NCI-H226 (cell line): ENCODE data around the gene LDLRAD2.
"Not testable (repeated sequence)": the region's sequence is repeated elsewhere in the genome, so short reads cannot be mapped to it uniquely, and the experiment has no call there.

Experiments
- DNase-seq: peaks from one replicate; pipeline ENCODE4 v3.0.0-alpha.2; 2015

Gene LDLRAD2

DNA sequence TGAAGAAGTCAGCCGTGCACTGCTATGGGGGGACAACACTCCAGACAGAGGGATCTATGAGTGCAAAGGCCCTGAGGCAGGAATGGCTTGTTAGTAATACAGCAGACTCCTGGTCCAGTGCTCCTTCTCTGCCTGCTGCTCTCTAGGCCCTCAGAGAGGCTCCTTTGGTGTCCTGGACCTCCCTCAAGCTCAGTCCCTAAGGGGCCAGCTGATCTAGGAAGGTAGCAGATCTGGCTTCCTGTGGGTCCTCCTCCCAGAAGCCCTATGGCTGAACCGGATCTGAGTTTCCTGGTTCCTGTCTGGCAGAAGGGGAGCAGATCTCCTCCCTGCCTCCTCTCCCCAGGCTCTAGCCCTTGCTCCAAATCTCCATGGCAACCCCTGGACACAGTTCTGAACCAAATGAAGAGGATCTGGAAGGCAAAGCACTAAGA is at the start of gene LDLRAD2:
TSS of gene LDLRAD2 (plus strand) at position 391 of the 431 bp plus-strand sequence. CDS start 187 bp downstream, outside the sequence.
- DNase-seq: no peak

GRCh38 chr1:21763236-21763635 is 48.8 kb upstream of the LDLRAD2 start:
- no peak for DNase-seq

DNA sequence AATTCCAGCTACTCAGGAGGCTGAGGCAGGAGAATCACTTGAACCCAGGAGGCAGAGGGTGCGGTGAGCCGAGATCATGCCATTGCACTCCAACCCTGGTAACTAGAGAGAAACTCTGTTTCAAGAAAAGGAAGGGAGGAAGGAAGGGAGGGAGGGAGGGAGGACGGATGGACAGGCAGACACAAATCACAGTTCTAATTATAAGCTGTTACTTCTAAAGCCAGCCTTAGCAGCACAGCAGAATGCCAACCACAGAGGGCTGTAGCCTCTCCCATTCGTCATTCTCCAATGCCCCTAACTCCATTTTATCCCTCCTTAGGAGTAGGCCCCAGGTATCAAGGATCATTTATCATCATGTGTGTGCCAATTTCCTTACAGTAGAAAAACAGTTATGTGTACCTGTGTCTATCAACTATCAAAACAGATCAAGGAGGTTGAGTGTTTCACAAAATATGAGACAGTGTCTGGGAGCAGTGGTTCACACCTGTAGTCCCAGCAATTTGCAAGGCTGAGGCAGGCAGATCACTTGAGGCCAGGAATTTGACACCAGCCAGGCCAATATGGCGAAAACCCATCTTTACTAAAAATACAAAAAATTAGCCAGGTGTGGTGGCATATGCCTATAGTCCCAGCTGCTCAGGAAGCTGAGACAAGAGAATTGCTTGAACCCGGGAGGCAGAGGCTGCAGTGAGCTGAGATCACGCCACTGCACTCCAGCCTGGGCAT is 48.2 kb upstream of the LDLRAD2 start:
- DNase-seq: no peak

DNA sequence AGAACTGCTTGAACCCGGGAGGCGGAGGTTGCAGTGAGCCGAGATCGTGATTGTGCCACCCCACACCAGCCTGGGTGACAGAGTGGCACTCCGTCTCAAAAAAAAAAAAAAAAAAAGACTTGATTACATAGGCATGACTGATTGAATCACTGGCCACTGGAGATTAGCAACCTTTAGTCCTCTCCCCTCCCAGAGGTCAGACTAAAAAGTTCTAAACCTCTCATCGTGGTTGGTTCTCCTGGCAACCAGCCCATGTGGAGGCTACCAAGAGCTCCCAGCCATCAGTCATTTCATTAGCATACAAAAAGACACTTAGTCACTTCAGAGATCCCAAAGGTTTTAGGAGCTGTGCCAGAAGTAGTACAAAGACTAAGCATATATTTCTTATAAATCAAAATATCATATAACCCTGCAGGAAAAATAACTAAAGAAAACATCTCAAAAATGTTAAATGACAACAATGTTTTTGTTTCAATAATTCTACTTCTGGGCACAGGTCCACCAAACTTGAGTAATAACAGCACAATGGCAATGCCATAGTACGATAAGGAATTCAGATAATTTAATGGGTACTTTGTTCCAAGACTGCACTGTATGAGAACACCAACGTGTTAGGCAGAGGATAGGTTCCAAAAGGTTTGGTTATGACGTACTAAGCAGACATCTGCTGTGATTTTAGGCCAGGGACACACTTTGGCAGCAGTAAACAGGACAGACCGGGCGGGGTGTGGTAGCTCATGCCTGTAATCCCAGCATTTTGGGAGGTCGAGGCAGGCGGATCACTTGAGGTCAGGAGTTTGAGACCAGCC is 47.2 kb upstream of the LDLRAD2 start:
- DNase-seq: peak; percentile 60

GRCh38 chr1:21766210-21766609 is 45.9 kb upstream of the LDLRAD2 start:
- no peak for DNase-seq

DNA sequence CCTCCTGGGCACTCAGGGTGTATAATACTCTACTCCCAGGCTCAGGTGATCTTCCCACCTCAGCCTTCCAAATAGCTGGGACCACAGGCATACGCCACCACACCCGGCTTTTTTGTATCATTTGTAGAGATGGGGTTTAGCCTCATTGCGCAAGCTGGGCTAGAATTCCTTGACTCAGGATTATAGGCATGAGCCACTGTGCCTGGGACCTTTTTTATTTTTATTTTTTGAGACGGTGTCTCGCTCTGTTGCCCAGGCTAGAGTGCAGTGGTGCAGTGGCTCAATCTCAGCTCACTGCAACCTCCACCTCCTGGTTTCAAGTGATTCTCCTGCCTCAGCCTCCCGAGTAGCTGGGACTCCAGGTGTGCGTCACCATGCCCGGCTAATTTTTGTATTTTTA is 45.0 kb upstream of the LDLRAD2 start:
- not testable (repeated sequence) for DNase-seq

DNA sequence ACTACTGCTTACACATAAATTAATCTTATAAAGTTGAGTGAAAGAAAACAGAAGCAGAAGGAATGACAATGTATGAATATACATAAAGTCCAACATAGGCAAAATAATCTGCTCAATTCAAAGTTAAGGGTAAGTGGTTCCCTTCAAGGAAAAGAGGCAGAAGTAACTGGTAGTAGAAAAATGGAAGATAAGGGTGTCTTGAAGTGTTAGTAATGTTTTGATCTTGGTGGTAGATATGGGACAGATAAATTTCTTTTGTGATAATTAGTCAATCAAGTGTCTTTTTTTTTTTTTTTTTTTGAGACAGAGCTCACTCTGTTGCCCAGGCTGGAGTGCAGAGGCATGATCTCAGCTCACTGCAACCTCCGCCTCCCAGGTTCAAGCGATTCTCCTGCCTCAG is 41.9 kb upstream of the LDLRAD2 start:
- no peak for DNase-seq

- DNase-seq: not testable (repeated sequence)
Measured at GRCh38 chr1:21770602-21771001, 41.5 kb upstream of the LDLRAD2 start.

GRCh38 chr1:21771672-21772071 is 40.4 kb upstream of the LDLRAD2 start:
- not testable (repeated sequence) for DNase-seq

DNA sequence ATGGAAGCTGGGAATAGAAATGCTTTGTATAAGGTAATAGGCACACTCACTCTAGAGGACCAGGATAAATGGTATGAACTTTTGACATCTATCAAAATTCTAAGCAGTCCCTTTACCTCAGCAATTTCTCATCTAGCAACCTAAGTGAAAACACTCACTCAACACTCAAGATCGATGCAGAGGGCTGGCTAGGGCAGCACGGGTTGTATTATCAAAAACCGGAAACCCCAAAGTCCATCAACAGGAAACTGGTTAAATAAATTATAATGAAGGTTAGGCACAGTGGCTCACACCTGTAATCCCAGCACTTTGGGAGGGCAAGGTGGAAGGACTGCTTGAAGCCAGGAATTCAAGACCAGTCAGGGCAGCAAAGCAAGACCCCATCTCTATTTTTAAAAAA is 38.5 kb upstream of the LDLRAD2 start:
- DNase-seq: no peak

DNA sequence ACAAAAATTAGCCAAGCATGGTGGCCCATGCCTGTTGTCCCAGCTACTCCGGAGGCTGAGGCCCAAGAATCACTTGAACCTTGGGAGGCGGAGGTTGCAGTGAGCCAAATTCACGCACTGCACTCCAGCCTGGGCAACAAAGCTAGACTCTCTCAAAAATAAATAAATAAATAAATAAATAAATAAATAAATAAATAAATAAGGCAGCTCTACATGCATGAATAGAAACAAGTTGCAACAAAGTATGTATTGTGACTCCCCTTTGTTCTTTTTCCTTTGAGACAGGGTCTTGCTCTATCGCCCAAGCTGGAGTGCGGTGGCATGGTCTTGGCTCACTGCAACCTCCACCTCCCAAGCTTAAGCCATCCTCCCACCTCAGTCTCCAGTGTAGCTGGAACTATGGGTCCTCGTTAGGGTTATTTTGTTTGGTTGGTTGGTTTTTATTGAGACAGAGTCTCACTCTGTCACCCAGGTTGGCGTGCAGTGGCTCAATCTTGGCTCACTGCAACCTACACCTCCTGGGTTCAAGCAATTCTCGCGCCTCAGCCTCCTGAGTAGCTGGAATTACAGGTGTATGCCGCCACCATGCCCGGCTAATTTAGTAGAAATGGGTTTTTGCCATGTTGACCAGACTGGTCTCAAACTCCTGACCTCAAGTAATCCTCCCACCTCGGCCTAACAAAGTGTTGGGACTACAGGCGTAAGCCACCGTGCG is 37.1 kb upstream of the LDLRAD2 start:
- DNase-seq: no peak

DNA sequence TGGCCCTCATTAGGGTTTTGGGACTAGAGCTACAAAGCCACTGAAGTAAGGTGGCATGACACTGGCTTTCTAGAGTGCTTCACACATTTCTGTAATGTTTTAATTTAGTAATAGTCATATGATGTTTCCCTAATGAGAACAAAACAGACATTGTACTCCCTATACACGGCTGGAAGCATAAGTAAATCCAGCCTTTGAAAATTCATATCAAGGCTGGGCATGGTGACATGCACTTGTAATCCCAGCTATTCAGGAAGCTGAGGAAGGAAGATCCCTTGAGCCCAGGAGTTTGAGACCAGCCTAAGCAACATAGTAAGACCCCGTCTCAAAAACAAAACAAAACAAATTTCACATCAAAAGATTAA is 36.5 kb upstream of the LDLRAD2 start:
- no peak for DNase-seq

GRCh38 chr1:21775985-21776562 is 36.0 kb upstream of the LDLRAD2 start:
- no peak for DNase-seq

- not testable (repeated sequence) for DNase-seq
Measured at GRCh38 chr1:21776925-21777324, 35.1 kb upstream of the LDLRAD2 start.

GRCh38 chr1:21778405-21778727 is 33.7 kb upstream of the LDLRAD2 start:
- DNase-seq: no peak

- no peak for DNase-seq
Measured at GRCh38 chr1:21779613-21780521, 32.2 kb upstream of the LDLRAD2 start.

DNA sequence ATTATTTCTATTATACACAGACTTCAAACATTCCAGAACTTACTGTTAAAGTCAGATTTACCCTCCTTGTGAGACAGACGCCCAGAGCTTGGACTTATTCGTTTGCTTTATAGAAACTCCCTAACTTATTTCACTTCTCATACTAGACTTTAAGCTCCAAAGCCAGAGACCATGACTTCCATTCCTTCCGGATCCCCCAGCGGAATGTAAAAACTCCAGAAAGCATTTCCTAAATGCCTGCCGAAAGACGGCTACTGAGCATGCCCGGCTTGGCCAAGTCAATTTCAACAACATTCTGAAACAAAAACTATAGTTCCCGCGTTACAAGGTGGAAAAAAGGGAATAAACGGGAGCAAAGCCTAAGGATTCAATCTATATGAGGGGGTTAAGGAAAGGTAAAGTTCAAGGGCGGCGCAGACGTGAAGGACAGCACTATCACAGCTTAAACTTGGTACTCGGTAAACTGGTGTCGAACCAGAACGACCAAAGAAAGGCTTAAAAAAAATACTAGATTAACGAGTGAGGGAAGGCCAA is 30.2 kb upstream of the LDLRAD2 start:
- no peak for DNase-seq

- peak; percentile 56 for DNase-seq
Measured at GRCh38 chr1:21782349-21782867, 29.7 kb upstream of the LDLRAD2 start.

GRCh38 chr1:21782868-21783678 is 29.0 kb upstream of the LDLRAD2 start, which contains the start of gene USP48:
TSS of gene USP48 (minus strand) at chr1:21783149. CDS start at chr1:21782957, 192 bp downstream.
- DNase-seq: peak; percentile 94
